EL (cell line): ENCODE measurements around the gene TOMT.

Experiments
- DNase-seq: peaks from one replicate; pipeline ENCODE4 v3.0.0-alpha.2; 2016

The TOMT gene, protein sequence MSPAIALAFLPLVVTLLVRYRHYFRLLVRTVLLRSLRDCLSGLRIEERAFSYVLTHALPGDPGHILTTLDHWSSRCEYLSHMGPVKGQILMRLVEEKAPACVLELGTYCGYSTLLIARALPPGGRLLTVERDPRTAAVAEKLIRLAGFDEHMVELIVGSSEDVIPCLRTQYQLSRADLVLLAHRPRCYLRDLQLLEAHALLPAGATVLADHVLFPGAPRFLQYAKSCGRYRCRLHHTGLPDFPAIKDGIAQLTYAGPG

DNA sequence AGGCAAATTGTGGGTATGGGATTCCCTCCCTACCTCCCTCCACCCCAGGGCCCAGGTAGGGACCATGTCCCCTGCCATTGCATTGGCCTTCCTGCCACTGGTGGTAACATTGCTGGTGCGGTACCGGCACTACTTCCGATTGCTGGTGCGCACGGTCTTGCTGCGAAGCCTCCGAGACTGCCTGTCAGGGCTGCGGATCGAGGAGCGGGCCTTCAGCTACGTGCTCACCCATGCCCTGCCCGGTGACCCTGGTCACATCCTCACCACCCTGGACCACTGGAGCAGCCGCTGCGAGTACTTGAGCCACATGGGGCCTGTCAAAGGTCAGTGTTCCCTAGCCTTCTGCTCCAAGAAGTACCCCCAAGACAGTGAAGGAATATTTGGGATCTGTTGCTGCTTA is at the start of gene TOMT:
TOMT (plus strand) TSS at position 37 of the 400 bp plus-strand sequence; CDS start at position 65, 28 bp downstream.
- DNase-seq: no peak

DNA sequence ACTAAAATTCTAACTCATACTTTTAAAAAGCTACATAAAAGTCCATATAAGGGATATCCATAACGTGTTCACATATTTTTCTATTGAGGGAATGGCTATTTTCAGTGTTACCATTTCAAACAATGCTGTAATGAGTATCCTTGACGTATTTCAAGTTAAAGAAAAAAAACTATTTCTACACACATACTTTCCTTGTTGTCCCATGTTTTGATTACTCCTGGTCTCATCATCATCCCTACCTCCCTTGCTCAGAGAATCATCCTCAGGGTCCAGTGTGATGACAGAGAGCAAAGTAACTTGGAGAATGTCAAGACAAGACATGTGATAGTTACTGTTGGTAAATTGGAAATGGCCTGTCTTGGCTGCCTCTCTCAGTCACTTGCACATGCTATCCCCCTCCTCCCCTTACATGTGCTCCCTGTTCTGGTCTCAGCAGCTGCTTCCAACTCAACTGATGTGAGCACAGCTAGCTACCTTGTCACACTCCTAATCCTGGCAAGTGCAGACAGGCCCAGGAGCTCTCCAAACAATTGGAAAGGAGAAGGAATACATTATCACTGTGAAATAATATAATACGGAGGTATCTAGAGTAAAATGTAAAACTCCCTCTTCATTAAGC is 47.2 kb upstream of the TOMT start:
- DNase-seq: peak; percentile 69

DNA sequence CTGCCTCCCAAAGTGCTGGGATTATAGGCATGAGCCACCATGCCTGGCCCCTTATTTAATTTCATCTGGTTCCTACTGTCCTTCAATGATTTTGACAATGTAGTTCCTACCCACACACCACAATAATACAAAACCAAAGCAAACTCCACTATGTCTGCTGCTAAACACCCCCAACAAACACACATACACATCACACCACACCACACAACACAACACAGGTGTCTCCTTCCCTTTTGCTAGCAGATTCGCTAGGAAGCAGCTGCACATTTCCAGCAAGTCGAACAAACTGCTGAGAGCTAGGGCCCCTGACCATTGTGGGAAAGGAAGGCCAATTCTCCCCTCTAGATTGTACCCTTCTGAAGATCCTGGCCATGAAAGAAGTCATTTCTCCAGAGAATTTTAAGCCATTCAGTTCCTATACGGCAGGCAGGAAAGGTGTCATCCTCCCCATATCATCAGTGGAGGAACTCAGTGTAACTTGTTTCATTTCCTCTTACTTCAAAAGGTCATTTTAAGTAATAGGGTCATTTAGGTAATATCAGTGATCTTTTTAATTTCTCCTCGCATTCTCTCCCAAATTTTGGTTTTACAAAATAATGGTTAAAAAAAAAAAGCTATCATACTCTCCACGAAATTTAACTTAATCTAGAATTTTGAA is 43.9 kb upstream of the TOMT start:
- DNase-seq: no peak

DNA sequence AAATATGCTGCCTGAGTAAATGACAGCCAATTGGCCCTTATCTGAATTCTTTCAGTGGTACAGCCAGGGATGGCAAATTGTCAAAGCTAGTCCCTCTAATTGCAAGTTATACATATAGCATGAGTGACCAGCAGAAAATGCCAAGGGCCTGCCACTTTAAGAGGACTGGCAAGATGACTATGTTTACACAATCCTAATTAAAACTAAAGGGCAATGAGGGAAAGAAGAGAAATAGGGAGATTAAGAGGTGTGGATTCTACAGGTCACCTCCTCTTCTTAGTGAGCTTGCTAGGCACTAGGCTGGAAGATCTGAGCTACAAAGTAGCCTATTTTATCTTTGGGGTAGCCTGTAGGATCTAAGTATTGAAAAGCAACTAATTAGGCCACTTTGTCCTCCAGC is 38.9 kb upstream of the TOMT start:
- no peak for DNase-seq

DNA sequence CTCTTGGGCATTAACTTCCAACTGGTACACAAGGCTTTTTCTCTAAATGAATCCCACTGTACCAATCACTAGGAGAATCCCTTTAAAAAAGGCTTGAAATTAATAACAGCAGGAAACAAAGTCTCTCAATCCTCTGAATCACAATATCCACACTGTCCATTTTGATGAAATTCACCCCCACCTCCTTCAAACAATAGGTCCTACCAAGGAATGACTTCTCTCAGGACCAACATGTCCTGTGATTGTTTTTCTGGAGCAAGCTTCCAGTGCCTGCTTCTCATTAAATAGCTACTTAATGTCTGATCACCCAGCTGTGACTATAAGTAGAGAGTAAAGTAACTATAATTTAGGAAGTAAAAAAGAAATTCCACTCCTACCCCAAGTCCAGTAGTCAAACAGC is 38.5 kb upstream of the TOMT start:
- DNase-seq: no peak

DNA sequence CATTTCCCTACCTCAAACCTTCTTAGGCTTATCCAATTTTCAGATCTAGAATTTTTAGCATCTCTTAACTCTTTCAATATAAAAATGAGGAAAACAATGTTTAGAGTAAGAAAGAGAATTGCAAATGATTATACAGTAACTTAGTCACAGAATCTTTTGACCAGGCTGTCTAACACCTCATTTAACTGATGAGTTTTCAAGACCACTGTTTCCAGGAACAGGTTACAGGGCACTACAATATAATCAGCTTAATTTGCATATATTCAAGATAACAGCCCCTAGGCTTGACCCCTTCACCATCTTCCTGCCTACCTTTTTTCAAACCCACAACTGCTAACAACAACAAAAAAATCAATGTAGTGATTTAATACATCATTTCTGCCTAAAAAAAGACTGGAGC is 38.0 kb upstream of the TOMT start:
- no peak for DNase-seq

DNA sequence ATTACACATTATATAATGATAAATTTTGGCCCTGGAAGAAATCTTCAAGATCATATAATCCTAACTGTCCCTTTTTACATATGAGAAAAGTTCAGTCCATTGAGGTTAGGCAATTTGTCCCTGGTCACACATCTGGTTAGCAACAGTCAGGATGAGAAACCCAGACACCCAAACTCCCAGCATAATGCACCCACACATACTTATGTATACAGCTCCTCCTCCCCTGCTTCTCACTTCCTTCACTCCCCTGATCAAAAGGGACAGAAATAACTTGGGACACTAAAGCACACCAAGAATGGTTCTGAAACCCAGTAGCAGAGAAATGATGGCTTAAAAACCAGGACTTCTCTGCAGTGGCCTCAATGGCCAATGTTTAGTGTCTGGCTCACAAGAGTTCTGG is 36.5 kb upstream of the TOMT start:
- peak; percentile 20 for DNase-seq

DNA sequence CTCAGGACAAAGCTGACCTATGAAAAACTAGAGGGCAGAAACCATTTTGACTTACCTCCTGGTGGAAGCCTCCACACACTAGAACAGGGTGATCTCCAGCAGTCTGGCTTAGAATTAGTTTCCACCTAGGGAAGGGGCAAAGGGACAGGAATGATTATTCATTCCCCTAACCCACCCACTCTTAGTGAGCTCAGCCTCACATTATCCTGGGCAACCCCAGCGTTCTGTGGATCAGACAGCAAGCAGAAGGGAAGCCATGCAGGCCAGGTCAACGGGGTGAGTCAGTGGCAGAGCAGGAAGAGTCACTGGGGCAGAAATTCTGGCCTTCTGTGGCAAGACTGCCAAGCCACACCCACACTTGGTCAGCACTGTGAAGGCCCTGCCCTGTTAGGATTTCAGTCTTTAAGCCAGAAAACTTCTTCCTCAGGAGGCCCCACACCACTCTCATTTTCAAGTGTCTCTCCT is 35.9 kb upstream of the TOMT start:
- DNase-seq: peak; percentile 92

DNA sequence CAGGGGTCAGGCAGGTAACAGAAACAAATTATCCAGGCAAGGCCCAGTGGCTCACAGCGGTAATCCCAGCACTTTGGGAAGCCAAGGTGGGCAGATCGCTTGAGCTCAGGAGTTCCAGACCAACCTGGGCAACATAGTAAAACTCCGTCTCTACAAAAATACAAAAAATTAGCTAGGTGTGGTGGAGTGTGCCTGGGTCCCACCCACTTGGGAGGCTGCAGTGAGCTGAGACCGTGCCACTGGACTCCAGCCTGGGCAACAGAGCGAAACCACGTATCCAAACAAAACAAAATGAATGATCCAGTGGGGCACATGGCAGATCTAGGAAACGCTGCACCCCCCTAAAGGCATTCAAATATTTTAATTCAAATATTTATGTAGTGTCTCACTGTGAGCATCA is 35.2 kb upstream of the TOMT start:
- DNase-seq: no peak

DNA sequence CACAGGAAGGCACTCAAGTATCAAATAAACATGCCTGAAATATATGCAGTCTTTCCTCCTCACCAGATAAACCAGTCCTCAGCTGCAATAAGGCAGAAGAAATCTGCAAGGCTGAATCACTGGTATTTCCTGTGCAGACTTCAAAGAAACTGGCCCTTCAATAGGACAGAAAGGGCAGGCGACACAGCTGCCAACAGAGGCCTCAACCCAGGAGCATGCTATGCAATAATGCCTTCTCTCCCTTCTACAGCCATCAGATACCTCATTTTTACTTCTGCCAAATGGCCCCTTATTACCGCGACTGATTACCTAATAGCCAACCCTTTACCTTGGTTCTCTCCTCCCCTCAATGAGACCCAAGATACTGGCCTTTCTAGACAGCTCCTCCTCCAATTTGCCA is 33.4 kb upstream of the TOMT start:
- peak; percentile 87 for DNase-seq

DNA sequence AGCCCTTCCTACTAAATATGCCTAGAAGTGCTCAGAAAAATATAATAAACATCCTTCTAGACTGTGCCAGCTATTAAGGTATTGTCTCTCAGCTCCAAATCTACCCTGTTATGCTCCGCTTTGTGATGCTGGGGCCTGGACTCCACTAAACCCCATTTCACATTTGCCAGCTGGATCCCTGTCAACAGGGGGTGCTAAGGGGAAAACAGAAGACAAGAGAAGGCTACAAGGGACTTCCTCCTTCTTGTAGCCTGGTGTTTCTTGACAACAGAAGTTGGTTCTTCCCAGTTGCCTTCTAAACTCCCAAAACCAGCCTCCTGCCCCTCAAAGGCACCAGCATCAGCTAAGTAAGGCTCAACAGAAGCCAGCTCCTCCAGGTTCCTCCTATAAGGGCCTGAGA is 30.6 kb upstream of the TOMT start:
- peak; percentile 46 for DNase-seq

DNA sequence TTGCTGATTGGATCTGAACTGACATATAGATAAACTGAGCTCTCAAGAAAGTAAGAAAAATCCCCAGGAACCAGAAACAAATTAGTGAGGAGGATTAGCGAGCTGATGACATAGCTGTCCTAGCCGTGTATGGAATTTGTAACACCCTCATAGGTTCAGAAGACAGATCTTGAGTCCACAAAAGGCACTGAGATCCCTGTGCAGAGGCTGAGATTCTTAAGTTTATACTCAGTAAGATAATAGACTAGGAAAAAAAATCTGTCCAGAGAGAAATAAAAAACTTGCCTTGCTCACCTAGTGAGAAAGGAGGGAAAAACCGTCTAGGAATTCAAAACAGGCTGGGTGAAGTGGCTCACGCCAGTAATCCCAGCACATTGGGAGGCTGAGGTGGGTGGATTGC is 30.0 kb upstream of the TOMT start:
- DNase-seq: no peak

DNA sequence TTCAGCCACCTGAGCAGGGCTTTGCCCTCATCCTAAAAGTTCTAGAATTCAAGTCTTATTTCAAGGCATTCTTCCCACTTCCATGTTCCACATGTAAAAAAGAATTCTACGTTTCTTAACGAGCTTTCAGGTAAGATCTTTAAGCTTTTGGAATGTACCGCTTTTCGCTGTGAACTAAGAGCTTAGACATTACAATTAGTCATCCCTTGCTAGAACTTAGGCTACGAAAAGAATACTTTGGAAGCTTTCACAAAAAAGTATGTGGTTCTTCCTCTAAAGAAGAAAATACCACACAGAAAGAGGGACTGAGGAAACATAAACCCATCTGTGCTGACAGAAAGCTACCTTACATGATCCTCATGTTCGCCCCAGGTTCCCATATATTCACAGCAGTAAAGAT is 27.2 kb upstream of the TOMT start:
- peak; percentile 32 for DNase-seq

DNA sequence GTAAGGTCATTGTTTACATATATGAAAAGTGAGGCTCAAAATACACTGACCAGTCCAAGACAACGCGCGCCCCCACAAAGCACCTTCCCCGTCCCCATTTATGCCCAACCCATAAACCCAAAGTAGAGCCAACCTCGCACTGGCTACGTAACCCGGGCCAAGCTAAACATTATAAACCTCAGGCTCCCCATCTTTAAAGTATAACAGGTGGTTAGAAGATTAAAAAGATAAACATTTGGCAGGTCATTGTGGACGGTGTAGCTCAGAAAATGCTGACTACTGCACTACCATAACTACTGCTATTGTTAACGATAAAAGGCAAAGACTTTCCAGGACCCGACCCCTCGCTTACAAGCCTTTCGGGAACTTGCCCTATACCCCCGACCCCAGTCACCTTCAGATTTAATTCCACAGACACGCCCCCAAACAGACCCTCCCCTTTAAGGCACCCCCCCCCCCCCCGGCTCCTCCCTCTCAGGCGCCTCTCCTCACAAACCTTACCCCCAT is 25.9 kb upstream of the TOMT start:
- no peak for DNase-seq

DNA sequence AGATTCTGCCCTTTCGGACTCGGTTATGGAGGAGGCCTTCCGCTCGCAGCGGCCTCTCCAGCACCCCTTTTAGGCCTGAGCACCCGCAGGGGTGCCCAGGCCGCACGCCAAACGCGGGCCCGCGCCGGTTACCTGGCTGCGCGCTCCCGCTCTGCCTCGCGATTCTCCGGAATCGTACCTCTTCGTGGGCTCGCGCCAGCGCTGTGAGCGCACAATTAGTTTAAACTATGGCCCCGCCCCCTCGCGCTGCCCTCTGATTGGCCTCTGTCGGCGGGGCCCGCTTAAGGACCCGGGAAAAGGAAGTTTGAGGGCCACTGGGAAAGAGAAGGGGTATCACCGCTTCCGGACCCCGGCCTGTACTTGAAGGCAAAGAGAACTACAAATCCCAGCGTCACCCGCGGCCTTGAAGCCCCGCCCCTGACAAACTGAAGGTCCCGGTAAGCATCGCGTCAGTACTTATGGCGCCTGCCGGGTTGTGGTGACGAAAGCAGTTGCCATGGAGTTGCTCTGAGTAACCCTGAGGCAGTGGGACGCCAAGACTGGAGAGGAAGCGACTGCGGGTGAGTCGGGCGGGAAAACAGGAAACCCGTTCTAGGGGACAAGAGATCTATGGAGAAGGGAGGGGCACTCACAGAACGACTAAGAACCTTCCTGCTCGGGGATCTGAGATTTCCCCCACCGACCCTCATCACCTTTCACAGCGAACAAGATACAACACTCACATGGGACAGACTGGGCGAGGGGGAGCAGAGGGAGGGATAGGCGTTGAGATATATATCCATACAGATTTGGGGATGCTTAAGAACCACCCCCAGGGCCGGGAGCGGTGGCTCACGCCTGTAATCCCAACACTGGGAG is 25.2 kb upstream of the TOMT start, which contains the start of the genes LRRC51 and NUMA1:
LRRC51 (plus strand) TSS at position 525 of the 858 bp plus-strand sequence. CDS start 8,234 bp downstream, outside the sequence.
NUMA1 (minus strand) TSS at position 217 of the 858 bp plus-strand sequence. CDS start 44,599 bp downstream, outside the sequence.
- DNase-seq: peak; percentile 100

DNA sequence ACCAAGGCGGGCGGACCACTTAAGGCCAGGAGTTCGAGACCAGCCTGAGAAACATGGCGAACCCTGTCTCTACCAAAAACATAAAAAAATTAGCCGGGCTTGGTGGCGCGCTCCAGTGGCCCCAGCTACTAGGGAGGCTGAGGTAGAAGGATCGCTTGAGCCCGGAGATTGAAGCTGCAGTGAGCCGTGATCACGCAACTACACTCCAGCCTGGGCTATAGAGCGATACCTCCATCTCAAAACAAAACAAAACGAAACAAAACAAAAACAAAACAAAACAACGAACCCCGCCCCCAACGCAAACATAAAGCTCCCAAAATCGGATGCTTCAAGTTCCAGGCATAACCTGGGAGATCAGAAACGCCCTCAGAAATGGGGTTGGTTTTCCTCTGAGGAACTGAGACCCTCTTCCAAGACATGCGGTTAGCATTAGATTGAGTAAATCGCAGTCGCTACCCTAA is 24.5 kb upstream of the TOMT start:
- DNase-seq: no peak

DNA sequence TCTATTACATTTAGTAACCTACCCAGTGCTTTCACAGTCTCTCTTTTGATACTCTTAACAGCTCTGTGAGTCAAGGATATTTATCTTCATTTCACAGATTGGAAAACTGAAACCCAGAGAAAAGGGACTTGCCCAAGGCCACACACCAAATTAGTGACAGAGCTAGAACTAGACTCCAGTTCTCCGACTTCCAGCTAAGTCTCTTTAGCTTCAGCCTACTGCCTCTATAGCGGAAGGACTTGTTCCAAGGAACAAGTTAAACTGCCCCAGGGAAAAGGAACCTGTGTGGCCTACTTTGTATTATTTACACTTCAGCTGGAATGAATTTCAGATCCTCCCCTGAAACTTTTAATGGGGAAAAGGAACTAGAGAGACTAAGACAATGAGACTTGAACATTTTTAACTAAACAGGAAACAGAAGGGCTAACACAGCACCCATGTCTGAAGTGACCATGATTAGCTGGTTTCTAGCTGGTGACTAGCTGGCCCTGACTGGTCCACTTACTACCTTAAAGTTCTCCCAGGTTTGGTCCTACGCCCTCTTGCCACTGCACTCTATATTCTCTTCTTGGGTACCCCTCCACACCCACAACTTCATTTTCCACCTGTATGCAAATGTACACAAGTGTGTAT is 23.8 kb upstream of the TOMT start:
- DNase-seq: no peak

DNA sequence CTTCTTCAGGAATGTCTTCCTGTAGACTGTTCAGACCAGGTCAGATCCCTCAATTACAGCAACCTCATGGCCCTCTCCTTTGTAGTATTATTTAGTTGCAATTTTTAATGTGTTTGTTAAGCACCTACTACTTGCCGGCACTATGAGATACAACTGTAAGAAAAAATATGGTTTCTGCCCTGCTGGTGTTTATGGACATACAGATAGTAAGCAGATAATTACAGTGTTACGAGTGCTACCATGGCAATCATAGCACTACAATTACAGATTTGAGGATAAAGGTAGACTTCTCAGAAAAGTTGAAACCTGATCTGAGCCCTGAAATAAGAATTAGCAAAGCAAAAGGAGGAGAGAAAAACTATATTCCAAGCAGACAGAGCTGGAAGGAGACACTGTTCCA is 22.3 kb upstream of the TOMT start:
- DNase-seq: no peak

DNA sequence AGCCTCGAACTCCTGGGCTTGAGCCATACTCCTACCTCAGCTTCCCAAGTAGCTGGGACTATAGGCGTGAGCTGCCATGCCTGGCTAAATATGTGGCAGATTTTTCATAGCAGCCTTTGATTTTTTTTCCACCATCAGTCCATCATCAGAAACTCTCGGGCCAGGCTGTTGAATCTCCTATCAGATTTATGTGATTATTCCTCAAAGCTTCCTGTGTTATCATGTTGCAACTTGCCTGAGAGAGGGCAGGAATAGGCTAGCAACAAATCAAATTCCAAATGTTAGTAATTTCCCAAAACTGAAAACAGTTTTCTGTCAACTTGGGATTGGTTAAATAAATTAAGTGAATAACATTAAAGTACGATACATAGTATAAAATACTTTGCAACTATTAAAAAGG is 21.6 kb upstream of the TOMT start:
- DNase-seq: no peak

DNA sequence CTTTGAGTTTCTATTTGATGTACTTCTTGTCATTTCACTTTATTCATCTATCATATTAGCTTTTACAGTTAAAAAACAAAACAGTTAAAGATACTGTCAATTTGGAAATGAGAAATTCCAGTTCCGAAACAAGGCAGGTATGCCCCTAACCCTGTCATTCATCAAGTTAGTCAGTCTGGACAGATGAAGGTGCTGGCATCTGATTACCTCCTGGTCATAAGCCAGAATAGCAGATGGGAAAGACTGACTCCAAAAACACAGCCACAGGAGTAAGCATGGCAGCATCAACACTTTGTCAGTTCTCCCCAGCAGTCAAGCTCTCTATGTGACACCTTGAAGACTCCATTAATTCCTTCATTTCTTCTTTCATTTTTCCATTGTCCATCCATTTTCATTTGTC is 20.8 kb upstream of the TOMT start:
- no peak for DNase-seq

DNA sequence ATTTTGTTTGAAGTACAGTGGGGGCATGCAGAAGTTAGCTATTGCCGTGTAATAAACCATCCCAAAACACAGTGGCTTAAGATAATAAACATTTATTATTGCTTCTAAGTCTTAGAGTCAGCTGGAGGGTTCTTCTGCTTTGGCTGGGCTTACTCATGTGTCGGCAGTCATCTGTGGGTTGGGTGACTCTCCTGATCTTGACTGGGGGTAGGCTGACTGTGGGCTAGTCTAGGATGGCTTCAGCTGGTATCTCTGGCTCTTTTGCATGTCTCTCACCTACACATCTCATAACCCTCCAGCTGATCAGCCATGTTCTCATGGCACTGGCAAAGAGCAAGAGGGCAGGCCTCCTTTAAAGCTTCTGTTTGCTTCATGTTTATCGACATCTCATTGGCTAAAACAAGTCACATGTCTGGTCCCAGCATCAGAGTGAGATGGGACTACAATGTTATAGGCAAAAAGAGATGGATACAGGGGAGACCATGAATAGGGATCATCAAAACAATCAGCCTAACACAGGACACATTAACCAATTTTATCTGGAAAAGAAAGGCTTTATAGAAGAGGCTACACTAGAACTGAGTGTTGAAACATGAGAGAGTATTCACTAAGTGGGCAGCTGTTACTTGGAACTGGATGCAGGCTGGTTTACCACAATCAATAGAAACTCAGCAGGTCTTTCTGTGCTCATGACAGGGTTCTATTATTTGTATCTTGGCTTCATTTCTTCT is 19.9 kb upstream of the TOMT start:
- DNase-seq: no peak
